Hematopoietic multipotent progenitor cell (in vitro differentiated cells): Measurements from ENCODE around the gene GRIK4. TPM values are rescaled to one million over a fixed set of nuclear protein-coding genes. Genes with fewer than 3 reads are reported as not detected.
A peak's percentile ranks its signal among the peaks of the same experiment; 100 is the strongest.
"Not testable (repeated sequence)": the region's sequence is repeated elsewhere in the genome, so short reads cannot be mapped to it uniquely, and the experiment has no call there.

Source experiments
- DNase-seq, 3 donors: peaks; one replicate each; pipeline ENCODE4 v3.0.0-alpha.2; 2011 to 2015; ENCODE audit warnings: low read depth in 2 of 3, low spot score in 2 of 3
- total RNA-seq: library from RNA; depleted of rRNA; stranded (reverse); fragments of >200 nt; gene quantifications from one replicate; pipeline ENCODE4 v1.2.3, GENCODE V29; 2012

The GRIK4 gene
- total RNA-seq, 1 donor, result not detected

- no peak for DNase-seq
Measured at GRCh38 chr11:120597250-120598215, 86.0 kb downstream of the GRIK4 start.

- peak in 2 of 3 donors; percentile 18 to 35 for DNase-seq
Measured at GRCh38 chr11:120598517-120599257, 87.1 kb downstream of the GRIK4 start.

- no peak for DNase-seq
Measured at GRCh38 chr11:120599816-120600420, 88.4 kb downstream of the GRIK4 start.

- DNase-seq, result no peak
Measured at GRCh38 chr11:120601536-120601935, 90.0 kb downstream of the GRIK4 start.

GRCh38 chr11:120603071-120603470, 91.5 kb downstream of the GRIK4 start:
- no peak for DNase-seq

- DNase-seq, result no peak
Measured at GRCh38 chr11:120605469-120605868, 93.9 kb downstream of the GRIK4 start.

- DNase-seq, result no peak
Measured at GRCh38 chr11:120606211-120607010, 94.9 kb downstream of the GRIK4 start.

GRCh38 chr11:120608061-120608460, 96.5 kb downstream of the GRIK4 start:
- no peak for DNase-seq

GRCh38 chr11:120608760-120609211, 97.2 kb downstream of the GRIK4 start:
- no peak for DNase-seq

- DNase-seq, result no peak
Measured at GRCh38 chr11:120610111-120610510, 98.6 kb downstream of the GRIK4 start.

GRCh38 chr11:120611581-120611980, 100.0 kb downstream of the GRIK4 start:
- DNase-seq, result no peak

GRCh38 chr11:120612513-120613263, 101.1 kb downstream of the GRIK4 start:
- no peak for DNase-seq

- no peak for DNase-seq
Measured at GRCh38 chr11:120613264-120614226, 102.0 kb downstream of the GRIK4 start.

- DNase-seq, result no peak
Measured at GRCh38 chr11:120615391-120615790, 103.8 kb downstream of the GRIK4 start.

GRCh38 chr11:120618399-120618798, 106.9 kb downstream of the GRIK4 start:
- no peak for DNase-seq

- DNase-seq, result peak in 1 of 3 donors; percentile 30
Measured at GRCh38 chr11:120622189-120622875, 110.8 kb downstream of the GRIK4 start.

- not testable (repeated sequence) for DNase-seq
Measured at GRCh38 chr11:120624992-120625391, 113.4 kb downstream of the GRIK4 start.

- no peak for DNase-seq
Measured at GRCh38 chr11:120625565-120625964, 114.0 kb downstream of the GRIK4 start.
